Measurements from ENCODE around the gene LTV1.
"Not testable (repeated sequence)": the region's sequence is repeated elsewhere in the genome, so short reads cannot be mapped to it uniquely, and the experiment has no call there.

LTV1 gene

DNA sequence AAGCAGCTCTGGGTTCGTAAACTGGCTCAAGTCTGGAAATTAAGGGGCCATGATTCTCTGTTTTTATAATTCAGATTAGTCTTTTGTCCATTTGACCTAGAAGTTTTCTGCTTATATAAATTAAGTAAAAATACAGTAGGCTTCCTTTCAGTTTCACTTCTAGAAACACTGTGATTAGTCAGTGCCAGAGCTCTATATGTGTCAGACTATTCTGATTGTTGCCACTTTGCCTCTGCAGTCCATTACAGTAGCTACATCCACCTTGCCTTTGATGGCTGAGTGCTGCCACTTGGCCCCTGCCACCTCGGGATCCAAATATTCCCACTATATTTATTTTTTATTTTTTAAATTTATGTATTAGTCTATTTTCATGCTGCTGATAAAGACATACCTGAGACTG is 29.1 kb downstream of the LTV1 start:
- no peaks in the 10 kb centered on the region for H3K4me1 ChIP-seq
- H3K27me3 ChIP-seq, result no peaks in the 10 kb centered on the region
- H3K36me3 ChIP-seq, result no peaks in the 10 kb centered on the region; the same call in 1 of the 2 replicates
- DNase-seq, result no peak
- no peaks in the 10 kb centered on the region for H3K9me3 ChIP-seq
- no peak for TF ChIP-seq CTCF (IDR thresholded peaks at IDR 0.05; ENCODE audit: low read depth, low read length)
- H3K4me3 ChIP-seq (ENCODE audit: low read depth, low read length), result no peak overlapping the region

- not testable (repeated sequence) for H3K4me3 ChIP-seq (ENCODE audit: low read depth, low read length); H3K9me3 ChIP-seq; H3K27me3 ChIP-seq; H3K4me1 ChIP-seq; H3K36me3 ChIP-seq; DNase-seq
Observed at GRCh38 chr6:143873600-143873999, 30.5 kb downstream of the LTV1 start.

DNA sequence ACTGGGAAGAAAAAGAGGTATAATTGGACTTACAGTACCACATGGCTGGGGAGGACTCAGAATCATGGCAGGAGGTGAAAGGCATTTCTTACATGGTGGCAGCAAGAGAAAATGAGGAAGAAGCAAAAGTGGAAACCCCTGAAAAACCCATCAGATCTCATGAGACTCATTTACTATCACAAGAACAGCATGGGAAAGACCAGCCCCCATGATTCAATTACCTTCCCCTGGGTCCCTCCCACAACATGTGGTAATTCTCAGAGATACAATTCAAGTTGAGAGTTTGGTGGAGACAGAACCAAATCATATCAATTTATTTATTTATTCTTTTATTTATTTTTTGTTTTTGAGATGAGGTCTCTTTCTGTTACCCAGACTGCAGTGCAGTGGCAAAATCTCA is 31.4 kb downstream of the LTV1 start:
- not testable (repeated sequence) for H3K4me1 ChIP-seq; H3K9me3 ChIP-seq; H3K27me3 ChIP-seq; H3K36me3 ChIP-seq; H3K4me3 ChIP-seq (ENCODE audit: low read depth, low read length); DNase-seq

DNA sequence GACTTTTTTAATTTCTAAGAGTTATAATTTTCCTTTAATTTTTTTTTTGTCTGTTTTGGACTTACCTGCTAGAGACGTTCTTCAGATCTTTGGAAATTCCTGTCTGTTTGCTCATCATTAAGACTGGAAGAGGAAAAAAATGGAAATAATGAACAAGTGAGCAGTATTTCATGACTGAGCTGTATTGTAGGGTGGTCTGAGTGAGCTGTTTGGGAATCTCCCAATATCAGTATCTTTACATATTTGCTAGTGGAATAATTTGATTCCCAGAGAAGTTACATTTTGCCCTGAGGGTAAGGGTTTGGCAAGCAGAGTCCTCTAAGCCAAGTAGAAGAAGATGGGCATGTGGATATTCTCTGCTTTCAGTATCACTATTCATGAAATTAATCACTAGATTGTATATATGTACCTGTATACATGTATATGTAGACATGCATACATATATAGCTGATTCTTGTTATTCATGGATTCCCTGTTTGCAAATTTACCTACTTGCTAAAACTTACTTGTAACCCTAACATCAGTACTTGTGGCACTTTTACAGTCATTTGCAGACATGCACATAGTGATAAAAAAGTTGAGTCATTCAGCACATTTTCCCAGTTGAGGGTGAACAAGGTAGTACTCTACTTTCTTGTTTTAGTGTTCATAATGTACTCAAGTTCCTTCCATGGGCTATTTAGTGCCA is 34.6 kb downstream of the LTV1 start:
- no peaks in the 10 kb centered on the region for H3K9me3 ChIP-seq
- no peak for TF ChIP-seq CTCF (IDR thresholded peaks at IDR 0.05; ENCODE audit: low read depth, low read length)
- no peak overlapping the region for H3K4me3 ChIP-seq (ENCODE audit: low read depth, low read length)
- no peaks in the 10 kb centered on the region for H3K27me3 ChIP-seq
- no peaks in the 10 kb centered on the region for H3K36me3 ChIP-seq
- DNase-seq, result no peak
- no peaks in the 10 kb centered on the region for H3K4me1 ChIP-seq

- no peak overlapping the region for H3K4me3 ChIP-seq (ENCODE audit: low read depth, low read length)
- no peaks in the 10 kb centered on the region for H3K9me3 ChIP-seq
- H3K36me3 ChIP-seq, result no peaks in the 10 kb centered on the region
- TF ChIP-seq CTCF (IDR thresholded peaks at IDR 0.05; ENCODE audit: low read depth, low read length), result no peak
- no peaks in the 10 kb centered on the region for H3K4me1 ChIP-seq
- DNase-seq, result no peak
- no peaks in the 10 kb centered on the region for H3K27me3 ChIP-seq
Observed at GRCh38 chr6:143878272-143878760, 35.2 kb downstream of the LTV1 start.

GRCh38 chr6:143880412-143880811 is 37.3 kb downstream of the LTV1 start:
- DNase-seq, result no peak
- Histone ChIP-seq H3K36me3 (no peaks in the 10 kb centered on the region), H3K4me1 (no peaks in the 10 kb centered on the region), H3K4me3 (ENCODE audit: low read depth, low read length) (no peak overlapping the region), H3K27me3 (no peaks in the 10 kb centered on the region), H3K9me3 (no peaks in the 10 kb centered on the region)
- no peak for TF ChIP-seq CTCF (IDR thresholded peaks at IDR 0.05; ENCODE audit: low read depth, low read length)

GRCh38 chr6:143882401-143882930 is 39.3 kb downstream of the LTV1 start:
- DNase-seq, result no peak
- Histone ChIP-seq H3K36me3 (no peaks in the 10 kb centered on the region), H3K27me3 (no peaks in the 10 kb centered on the region), H3K4me1 (no peaks in the 10 kb centered on the region), H3K4me3 (ENCODE audit: low read depth, low read length) (no peak overlapping the region), H3K9me3 (no peaks in the 10 kb centered on the region)
- TF ChIP-seq CTCF (IDR thresholded peaks at IDR 0.05; ENCODE audit: low read depth, low read length), result no peak
